ENCODE results near the gene MACROH2A2.

DNA sequence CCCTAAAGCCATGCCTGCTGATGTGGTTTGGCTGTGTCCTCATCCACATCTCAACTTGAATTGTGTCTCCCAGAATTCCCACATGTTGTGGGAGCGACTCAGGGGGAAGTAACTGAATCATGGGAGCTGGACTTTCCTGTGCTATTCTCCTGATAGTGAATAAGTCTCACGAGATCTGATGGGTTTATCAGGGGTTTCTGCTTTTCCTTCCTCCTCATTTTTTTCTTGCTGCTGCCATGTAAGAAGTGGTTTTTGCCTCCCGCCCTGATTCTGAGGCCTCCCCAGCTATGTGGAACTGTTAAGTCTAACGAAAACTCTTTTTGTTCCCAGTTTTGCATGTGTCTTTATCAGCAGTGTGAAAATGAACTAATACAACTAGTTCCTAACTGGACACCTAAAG, 11.8 kb downstream of the MACROH2A2 start:
- TF ChIP-seq, protein P1, sequence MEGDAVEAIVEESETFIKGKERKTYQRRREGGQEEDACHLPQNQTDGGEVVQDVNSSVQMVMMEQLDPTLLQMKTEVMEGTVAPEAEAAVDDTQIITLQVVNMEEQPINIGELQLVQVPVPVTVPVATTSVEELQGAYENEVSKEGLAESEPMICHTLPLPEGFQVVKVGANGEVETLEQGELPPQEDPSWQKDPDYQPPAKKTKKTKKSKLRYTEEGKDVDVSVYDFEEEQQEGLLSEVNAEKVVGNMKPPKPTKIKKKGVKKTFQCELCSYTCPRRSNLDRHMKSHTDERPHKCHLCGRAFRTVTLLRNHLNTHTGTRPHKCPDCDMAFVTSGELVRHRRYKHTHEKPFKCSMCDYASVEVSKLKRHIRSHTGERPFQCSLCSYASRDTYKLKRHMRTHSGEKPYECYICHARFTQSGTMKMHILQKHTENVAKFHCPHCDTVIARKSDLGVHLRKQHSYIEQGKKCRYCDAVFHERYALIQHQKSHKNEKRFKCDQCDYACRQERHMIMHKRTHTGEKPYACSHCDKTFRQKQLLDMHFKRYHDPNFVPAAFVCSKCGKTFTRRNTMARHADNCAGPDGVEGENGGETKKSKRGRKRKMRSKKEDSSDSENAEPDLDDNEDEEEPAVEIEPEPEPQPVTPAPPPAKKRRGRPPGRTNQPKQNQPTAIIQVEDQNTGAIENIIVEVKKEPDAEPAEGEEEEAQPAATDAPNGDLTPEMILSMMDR (IDR thresholded peaks at IDR 0.05), result no peak
- TF ChIP-seq POLR2AphosphoS5 (IDR thresholded peaks at IDR 0.05), result no peak

Measured in esophagus muscularis mucosa (tissue), 3 donors.